ENCODE results near the gene CABP1. TPM values are rescaled to one million over a fixed set of nuclear protein-coding genes. Genes with fewer than 3 reads are reported as not detected.

CABP1 gene
- total RNA-seq, 4 donors from 2014 or later: 0.52 to 1.6 (median 0.62) TPM; not detected in 1

DNA sequence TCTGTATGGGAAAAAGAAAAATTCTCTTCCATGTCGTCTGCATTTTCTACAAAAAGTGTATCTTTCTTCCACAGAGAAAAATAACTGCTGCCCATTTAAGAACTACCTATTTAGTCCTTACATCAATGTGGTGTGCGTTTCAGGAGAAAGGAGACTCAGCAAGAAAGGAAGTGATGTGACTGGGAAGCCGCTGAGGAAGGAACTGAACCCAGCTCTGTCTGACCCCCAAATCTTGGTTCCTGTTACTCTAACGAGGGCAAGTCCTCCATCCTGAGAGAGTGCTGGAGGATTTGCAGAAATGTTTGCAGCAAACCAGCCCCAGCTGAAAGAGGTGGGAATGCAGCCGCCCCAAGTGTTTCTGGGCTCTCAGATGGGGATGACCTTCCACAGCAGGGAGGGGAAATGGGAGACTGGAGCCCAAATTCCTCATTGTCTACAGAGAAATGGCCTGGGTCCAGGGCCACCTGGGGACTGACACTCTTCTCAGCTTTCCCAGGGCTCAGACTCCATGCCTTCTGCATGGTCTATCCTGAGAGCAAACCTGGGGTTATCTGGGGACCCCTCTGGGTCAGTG, 39.8 kb downstream of the CABP1 start:
- in situ Hi-C loops (cut with MboI; ENCODE audit: low sequenced_read_pairs in 4 of 4): no loop called here
- DNase-seq (no peak), ATAC-seq (no peak)
- Histone ChIP-seq H3K27ac (no peak overlapping the region), H3K9me3 (no peaks in the 10 kb centered on the region), H3K27me3 (no peaks in the 10 kb centered on the region), H3K36me3 (no peaks in the 10 kb centered on the region), H3K4me3 (no peak overlapping the region), H3K4me1 (no peaks in the 10 kb centered on the region)
- intact Hi-C loops (cut with DNase I; ENCODE audit: low total_unique reads): no loop called here
- no peak for TF ChIP-seq POLR2A (IDR thresholded peaks at IDR 0.05)
- TF ChIP-seq, protein P1, sequence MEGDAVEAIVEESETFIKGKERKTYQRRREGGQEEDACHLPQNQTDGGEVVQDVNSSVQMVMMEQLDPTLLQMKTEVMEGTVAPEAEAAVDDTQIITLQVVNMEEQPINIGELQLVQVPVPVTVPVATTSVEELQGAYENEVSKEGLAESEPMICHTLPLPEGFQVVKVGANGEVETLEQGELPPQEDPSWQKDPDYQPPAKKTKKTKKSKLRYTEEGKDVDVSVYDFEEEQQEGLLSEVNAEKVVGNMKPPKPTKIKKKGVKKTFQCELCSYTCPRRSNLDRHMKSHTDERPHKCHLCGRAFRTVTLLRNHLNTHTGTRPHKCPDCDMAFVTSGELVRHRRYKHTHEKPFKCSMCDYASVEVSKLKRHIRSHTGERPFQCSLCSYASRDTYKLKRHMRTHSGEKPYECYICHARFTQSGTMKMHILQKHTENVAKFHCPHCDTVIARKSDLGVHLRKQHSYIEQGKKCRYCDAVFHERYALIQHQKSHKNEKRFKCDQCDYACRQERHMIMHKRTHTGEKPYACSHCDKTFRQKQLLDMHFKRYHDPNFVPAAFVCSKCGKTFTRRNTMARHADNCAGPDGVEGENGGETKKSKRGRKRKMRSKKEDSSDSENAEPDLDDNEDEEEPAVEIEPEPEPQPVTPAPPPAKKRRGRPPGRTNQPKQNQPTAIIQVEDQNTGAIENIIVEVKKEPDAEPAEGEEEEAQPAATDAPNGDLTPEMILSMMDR (IDR thresholded peaks at IDR 0.05 in 4 of 5, conservative IDR thresholded peaks at IDR 0.05 in 1 of 5): no peak

DNA sequence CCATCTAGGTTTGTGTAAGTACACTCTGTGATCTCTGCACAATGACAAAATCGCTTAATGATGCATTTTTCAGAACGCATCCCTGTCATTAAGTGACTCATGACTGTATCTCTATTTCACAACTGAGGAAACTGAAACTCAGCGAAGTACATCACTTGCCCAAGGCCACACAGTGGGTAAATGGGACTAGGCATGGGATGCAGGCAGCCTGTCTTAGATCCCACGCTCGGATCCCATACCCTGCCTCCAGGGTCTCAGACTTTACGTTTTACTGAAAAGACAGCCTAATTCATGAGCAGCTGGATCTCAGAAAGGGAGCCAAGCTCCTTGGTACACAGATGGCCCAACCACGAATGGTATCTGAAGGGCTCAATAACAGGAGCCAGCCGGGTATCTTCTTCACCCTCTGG, 44.1 kb downstream of the CABP1 start:
- in situ Hi-C loops (cut with MboI; ENCODE audit: low sequenced_read_pairs in 4 of 4) (no loop called here), intact Hi-C loops (cut with DNase I; ENCODE audit: low total_unique reads) (loop anchor here (1.0 kb wide), 1 partner anchor 212 kb away; no protein-coding TSS in a partner anchor)
- H3K9me3 ChIP-seq: no peaks in the 10 kb centered on the region
- no peak for TF ChIP-seq POLR2A (IDR thresholded peaks at IDR 0.05)
- TF ChIP-seq, protein P1 (IDR thresholded peaks at IDR 0.05 in 4 of 5, conservative IDR thresholded peaks at IDR 0.05 in 1 of 5): no peak
- peaks cover 14 to 24% of the 10 kb centered on the region in 2 donors for H3K4me1 ChIP-seq
- H3K27me3 ChIP-seq: no peaks in the 10 kb centered on the region
- H3K36me3 ChIP-seq: no peaks in the 10 kb centered on the region
- no peak for ATAC-seq
- DNase-seq: no peak
- no peak overlapping the region for H3K4me3 ChIP-seq
- H3K27ac ChIP-seq: no peak overlapping the region

DNA sequence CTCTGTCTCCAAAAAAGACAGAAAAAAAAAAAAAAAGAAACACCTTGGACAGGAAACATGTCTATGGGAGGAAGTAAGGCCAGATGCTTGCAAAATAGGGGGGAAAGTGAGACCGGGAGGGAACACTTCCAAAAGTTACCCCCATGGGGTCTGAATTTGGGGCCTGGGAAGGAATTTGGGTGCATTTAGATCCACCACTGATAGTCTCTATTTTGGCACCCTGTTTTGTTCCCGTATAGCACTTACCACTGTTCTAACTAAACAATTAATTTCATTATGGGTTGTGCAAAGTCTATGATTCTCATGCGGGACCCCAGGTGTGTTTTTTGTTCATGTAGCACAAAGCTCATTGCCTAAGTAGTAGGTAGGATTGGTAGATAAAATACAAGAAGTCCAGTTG, 45.1 kb downstream of the CABP1 start:
- Histone ChIP-seq H3K27ac (peak overlapping the region in 2 of 4 donors; percentile 86 to 93), H3K9me3 (no peaks in the 10 kb centered on the region), H3K4me3 (peak overlapping the region in 3 of 4 donors; percentile 61 to 77 (median 76)), H3K27me3 (no peaks in the 10 kb centered on the region), H3K4me1 (peaks cover 22 to 34% of the 10 kb centered on the region in 2 donors), H3K36me3 (no peaks in the 10 kb centered on the region)
- no peak for DNase-seq
- no peak for ATAC-seq
- in situ Hi-C loops (cut with MboI; ENCODE audit: low sequenced_read_pairs in 4 of 4): no loop called here
- intact Hi-C loops (cut with DNase I; ENCODE audit: low total_unique reads): loop anchor here (5.0 kb wide), 1 partner anchor 77 kb away; no protein-coding TSS in a partner anchor
- TF ChIP-seq, protein P1 (IDR thresholded peaks at IDR 0.05 in 4 of 5, conservative IDR thresholded peaks at IDR 0.05 in 1 of 5): no peak
- TF ChIP-seq POLR2A (IDR thresholded peaks at IDR 0.05): no peak

DNA sequence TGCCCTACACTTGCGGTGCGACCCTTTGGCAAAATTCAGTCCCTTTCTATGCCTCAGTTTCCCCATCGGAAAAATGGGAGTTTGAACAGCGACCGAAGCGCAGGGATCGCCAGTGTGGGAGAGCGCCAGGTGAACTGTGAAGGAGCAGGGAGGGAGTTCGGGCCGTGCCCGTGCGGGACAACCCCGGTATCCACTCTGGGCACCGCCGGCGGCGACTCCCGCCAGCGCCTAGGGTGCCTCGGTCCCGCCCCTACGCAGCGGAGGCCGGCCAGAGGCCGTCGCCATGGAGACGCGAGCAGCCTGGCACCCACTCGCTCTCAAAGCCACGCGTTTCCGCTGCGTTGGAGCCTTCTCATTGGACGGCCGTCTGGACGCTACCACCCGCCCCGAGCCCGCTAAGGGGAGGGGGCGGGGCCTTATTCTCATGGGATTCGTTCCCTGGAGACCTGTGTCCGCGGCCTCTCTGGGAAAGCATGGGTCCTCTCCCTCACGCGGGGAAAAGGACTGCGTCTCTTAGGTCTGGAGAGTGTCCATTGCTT, 45.8 kb downstream of the CABP1 start:
- H3K36me3 ChIP-seq: no peaks in the 10 kb centered on the region
- peak overlapping the region; percentile 61 to 90 (median 76) for H3K4me3 ChIP-seq
- in situ Hi-C loops (cut with MboI; ENCODE audit: low sequenced_read_pairs in 4 of 4) (no loop called here), intact Hi-C loops (cut with DNase I; ENCODE audit: low total_unique reads) (loop anchor here (1.0 to 5.0 kb wide), 6 partner anchors 25 to 219 kb away; partner anchors contain the start of genes ACADS, POP5, SPPL3 and UNC119B)
- TF ChIP-seq, protein P1 (IDR thresholded peaks at IDR 0.05 in 4 of 5, conservative IDR thresholded peaks at IDR 0.05 in 1 of 5): no peak
- TF ChIP-seq POLR2A (IDR thresholded peaks at IDR 0.05): no peak
- H3K27ac ChIP-seq: peak overlapping the region; percentile 86 to 93 (median 90)
- no peaks in the 10 kb centered on the region for H3K27me3 ChIP-seq
- H3K4me1 ChIP-seq: peaks cover 29 to 41% of the 10 kb centered on the region in 2 donors
- ATAC-seq (peak; percentile 83 to 87), DNase-seq (peak; percentile 97)
- no peaks in the 10 kb centered on the region for H3K9me3 ChIP-seq

Measured in gastrocnemius medialis (tissue), 4 donors.